PC-3 (cell line): ENCODE measurements around the gene FAM184A. TPM values are rescaled to one million over a fixed set of nuclear protein-coding genes. Genes with fewer than 3 reads are reported as not detected.

Source experiments
- ATAC-seq: fragments of 200-7000 bp; cut with Tn5 transposase; 2 replicates; pipeline ENCODE4 v1.9.1; 2020; ENCODE audit warnings: mild to moderate bottlenecking, moderate library complexity
- BruUV-seq: library from RNA; stranded (reverse); fragments of 400-500 nt; replicated peaks from 2 replicates; lab custom pipeline; 2021; lab: Mats Ljungman, UMichigan
- CTCF ChIA-PET: fragments of 300-600 bp; sonication (Branson Sonifier 250); formaldehyde crosslinking; loops from one replicate; lab custom pipeline; 2022; ENCODE audit warnings: antibody characterized with exemption; lab: Charles Lee
- POLR2A ChIA-PET: fragments of 300-600 bp; sonication (Branson Sonifier 250); formaldehyde crosslinking; loops from one replicate; lab custom pipeline; 2022; ENCODE audit warnings: antibody characterized with exemption; ENCODE audit not compliant: unreplicated experiment; lab: Charles Lee
- DNase-seq: peaks from one replicate; pipeline ENCODE4 v3.0.0-alpha.2; 2015
- H2AFZ ChIP-seq: fragments of 300-600 bp; sonication (generic); 2 replicates; pipeline ENCODE4 v1.6.0; 2016; ENCODE audit warnings: antibody characterized with exemption, low read length
- H3F3A ChIP-seq: fragments of 300-600 bp; sonication (generic); one replicate; pipeline ENCODE4 v1.6.0; 2017; ENCODE audit warnings: antibody characterized with exemption, low read length, control low read depth, mild to moderate bottlenecking; ENCODE audit not compliant: unreplicated experiment
- H3K27ac ChIP-seq: fragments of 300-600 bp; sonication (generic); 2 replicates; pipeline ENCODE4 v1.5.1; 2016; ENCODE audit warnings: mild to moderate bottlenecking, low read length
- H3K27me3 ChIP-seq: fragments of 300-600 bp; sonication (generic); 2 replicates; pipeline ENCODE4 v1.6.1; 2016; ENCODE audit warnings: low read length, mixed read lengths
- H3K36me3 ChIP-seq: fragments of 300-600 bp; sonication (generic); 2 replicates; pipeline ENCODE4 v1.6.1; 2016; ENCODE audit warnings: low read depth, mixed run types, low read length, mixed read lengths
- H3K4me1 ChIP-seq: fragments of 300-600 bp; sonication (generic); 2 replicates; pipeline ENCODE4 v1.5.1; 2016; ENCODE audit warnings: low read length; ENCODE audit not compliant: insufficient read depth
- H3K4me2 ChIP-seq: fragments of 300-600 bp; sonication (generic); 2 replicates; pipeline ENCODE4 v1.6.0; 2016; ENCODE audit warnings: low read length
- H3K4me3 ChIP-seq: fragments of 300-600 bp; sonication (generic); 2 replicates; pipeline ENCODE4 v1.5.1; 2016; ENCODE audit warnings: mild to moderate bottlenecking, low read length, mixed read lengths
- H3K79me2 ChIP-seq: fragments of 300-600 bp; sonication (generic); 2 replicates; pipeline ENCODE4 v1.6.1; 2017; ENCODE audit warnings: low read length, mixed read lengths
- H3K9ac ChIP-seq: fragments of 300-600 bp; sonication (generic); 2 replicates; pipeline ENCODE4 v1.6.0; 2016; ENCODE audit warnings: mild to moderate bottlenecking, low read length
- H3K9me2 ChIP-seq: fragments of 300-600 bp; sonication (generic); replicated peaks from 2 replicates; pipeline ENCODE4 v1.6.1; 2016; ENCODE audit warnings: mixed run types, low read length, mixed read lengths
- H3K9me3 ChIP-seq: fragments of 300-600 bp; sonication (generic); 2 replicates; pipeline ENCODE4 v1.6.1; 2016; ENCODE audit warnings: low read length, mixed read lengths
- H4K20me1 ChIP-seq: fragments of 300-600 bp; sonication (generic); 2 replicates; pipeline ENCODE4 v1.6.1; 2016; ENCODE audit warnings: low read length, mixed read lengths
- CTCF ChIP-seq: fragments of 300-600 bp; sonication (generic); conservative IDR thresholded peaks from 2 replicates; pipeline ENCODE4 v1.5.1; 2017; ENCODE audit warnings: antibody characterized with exemption, low read depth, mild to moderate bottlenecking, low read length
- EZH2 ChIP-seq: fragments of 300-600 bp; sonication (generic); IDR thresholded peaks from one replicate; pipeline ENCODE4 v1.6.1; 2017; ENCODE audit warnings: antibody characterized with exemption, mild to moderate bottlenecking, low read length; ENCODE audit not compliant: unreplicated experiment
- EZH2phosphoT487 ChIP-seq: fragments of 300-600 bp; sonication (generic); IDR thresholded peaks from 2 replicates; pipeline ENCODE4 v1.6.1; 2018; ENCODE audit warnings: mild to moderate bottlenecking, antibody characterized with exemption, low read length, borderline replicate concordance
- intact Hi-C: fragments of 100-400 bp; cut with micrococcal nuclease; formaldehyde crosslinking; loops from 2 replicates; pipeline ENCODE4 v1.9.0; 2023
- total RNA-seq: library from RNA; depleted of rRNA; stranded (reverse); fragments of >200 nt; gene quantifications from 2 replicates; pipeline ENCODE4 v1.2.3, GENCODE V29; 2014

FAM184A gene
- total RNA-seq, 1 experiment from 2014 or later: 4.4 TPM

- DNase-seq (no peak), ATAC-seq (no peak)
- H3F3A ChIP-seq: no peaks in the 10 kb centered on the region
- H3K9me3 ChIP-seq: no peaks in the 10 kb centered on the region
- no peaks in the 10 kb centered on the region for H4K20me1 ChIP-seq
- no peaks in the 10 kb centered on the region for H3K27me3 ChIP-seq
- H3K9ac ChIP-seq: no peak overlapping the region
- no peaks in the 10 kb centered on the region for H3K79me2 ChIP-seq
- no peak overlapping the region for H3K4me3 ChIP-seq
- intact Hi-C loops: no loop called here
- H3K4me2 ChIP-seq: no peak overlapping the region
- TF ChIP-seq EZH2 (no peak), EZH2phosphoT487 (no peak), CTCF (no peak)
- no peaks in the 10 kb centered on the region for H3K36me3 ChIP-seq
- BruUV-seq: no TSS peak
- no peak overlapping the region for H3K27ac ChIP-seq
- no peaks in the 10 kb centered on the region for H3K4me1 ChIP-seq
- no peaks in the 10 kb centered on the region for H3K9me2 ChIP-seq
- ChIA-PET CTCF (no interaction called here), POLR2A (interaction anchor here (0.7 kb wide), 1 partner anchor 88 kb away, joined by 7 read pairs; no protein-coding TSS in a partner anchor)
- H2AFZ ChIP-seq: no peak overlapping the region
Observed at GRCh38 chr6:119108076-119108475, 29.6 kb upstream of the FAM184A start.

GRCh38 chr6:119105282-119105681 lies 26.8 kb upstream of the FAM184A start:
- TF ChIP-seq CTCF (no peak), EZH2 (no peak), EZH2phosphoT487 (no peak)
- Histone ChIP-seq H3K4me3 (no peak overlapping the region), H2AFZ (no peak overlapping the region), H3K27me3 (no peaks in the 10 kb centered on the region), H3K4me2 (no peak overlapping the region), H3K9me3 (no peaks in the 10 kb centered on the region), H3K9ac (no peak overlapping the region), H3K4me1 (no peaks in the 10 kb centered on the region), H3F3A (no peaks in the 10 kb centered on the region), H3K36me3 (no peaks in the 10 kb centered on the region), H3K9me2 (no peaks in the 10 kb centered on the region), H4K20me1 (no peaks in the 10 kb centered on the region), H3K79me2 (no peaks in the 10 kb centered on the region), H3K27ac (no peak overlapping the region)
- DNase-seq (no peak), ATAC-seq (no peak)
- intact Hi-C loops: no loop called here
- BruUV-seq: no TSS peak
- ChIA-PET POLR2A (no interaction called here), CTCF (no interaction called here)

- CTCF ChIA-PET: interaction anchor here (0.6 to 1.0 kb wide), 2 partner anchors 8 to 209 kb away, joined by 3 to 5 read pairs; no protein-coding TSS in a partner anchor
- no peaks in the 10 kb centered on the region for H3K9me2 ChIP-seq
- H3K9ac ChIP-seq: no peak overlapping the region
- BruUV-seq: no TSS peak
- intact Hi-C loops: no loop called here
- no peaks in the 10 kb centered on the region for H3K4me1 ChIP-seq
- H3K4me3 ChIP-seq: no peak overlapping the region
- H3K9me3 ChIP-seq: no peaks in the 10 kb centered on the region
- no peaks in the 10 kb centered on the region for H4K20me1 ChIP-seq
- no peak overlapping the region for H3K4me2 ChIP-seq
- H3K79me2 ChIP-seq: no peaks in the 10 kb centered on the region
- ATAC-seq: no peak
- TF ChIP-seq EZH2phosphoT487: no peak
- POLR2A ChIA-PET: no interaction called here
- H3K27ac ChIP-seq: no peak overlapping the region
- no peaks in the 10 kb centered on the region for H3K36me3 ChIP-seq
- H3K27me3 ChIP-seq: no peaks in the 10 kb centered on the region
- DNase-seq: no peak
- H2AFZ ChIP-seq: no peak overlapping the region
- H3F3A ChIP-seq: no peaks in the 10 kb centered on the region
Observed at GRCh38 chr6:119102901-119103300, 24.4 kb upstream of the FAM184A start.
